Glomerular visceral epithelial cell (primary cell): ENCODE measurements around the gene DNAH8.

Experiments
- DNase-seq: peaks from one replicate; pipeline ENCODE4 v3.0.0-alpha.2; 2016; ENCODE audit errors: extremely low spot score

The DNAH8 gene

GRCh38 chr6:38749473-38749872 lies 34.4 kb downstream of the DNAH8 start:
- DNase-seq, result no peak

- no peak for DNase-seq
Measured at GRCh38 chr6:38750968-38751615, 36.0 kb downstream of the DNAH8 start.

GRCh38 chr6:38753707-38754106 lies 38.6 kb downstream of the DNAH8 start:
- DNase-seq, result no peak

- no peak for DNase-seq
Measured at GRCh38 chr6:38755207-38755606, 40.1 kb downstream of the DNAH8 start.

GRCh38 chr6:38755874-38756273 lies 40.8 kb downstream of the DNAH8 start:
- no peak for DNase-seq

- no peak for DNase-seq
Measured at GRCh38 chr6:38760097-38760496, 45.0 kb downstream of the DNAH8 start.

GRCh38 chr6:38762848-38763247 lies 47.7 kb downstream of the DNAH8 start:
- no peak for DNase-seq

GRCh38 chr6:38767560-38767959 lies 52.4 kb downstream of the DNAH8 start:
- no peak for DNase-seq

- peak; percentile 7 for DNase-seq
Measured at GRCh38 chr6:38773338-38773737, 58.2 kb downstream of the DNAH8 start.

- DNase-seq, result no peak
Measured at GRCh38 chr6:38774929-38775707, 60.0 kb downstream of the DNAH8 start.

GRCh38 chr6:38775870-38776269 lies 60.8 kb downstream of the DNAH8 start:
- DNase-seq, result no peak

- no peak for DNase-seq
Measured at GRCh38 chr6:38776515-38776914, 61.4 kb downstream of the DNAH8 start.

- no peak for DNase-seq
Measured at GRCh38 chr6:38779310-38780062, 64.4 kb downstream of the DNAH8 start.

GRCh38 chr6:38782616-38783015 lies 67.5 kb downstream of the DNAH8 start:
- no peak for DNase-seq

GRCh38 chr6:38783443-38784228 lies 68.5 kb downstream of the DNAH8 start:
- no peak for DNase-seq

- no peak for DNase-seq
Measured at GRCh38 chr6:38784506-38785235, 69.6 kb downstream of the DNAH8 start.

- DNase-seq, result no peak
Measured at GRCh38 chr6:38786486-38786885, 71.4 kb downstream of the DNAH8 start.

- no peak for DNase-seq
Measured at GRCh38 chr6:38789256-38789655, 74.1 kb downstream of the DNAH8 start.

GRCh38 chr6:38792356-38792755 lies 77.2 kb downstream of the DNAH8 start:
- DNase-seq, result no peak

GRCh38 chr6:38794682-38795081 lies 79.6 kb downstream of the DNAH8 start:
- DNase-seq, result no peak

- no peak for DNase-seq
Measured at GRCh38 chr6:38796006-38796405, 80.9 kb downstream of the DNAH8 start.
